Testis (tissue), 3 donors: ENCODE data around the gene ANTKMT. TPM values are rescaled to one million over a fixed set of nuclear protein-coding genes. Genes with fewer than 3 reads are reported as not detected.

Source experiments
- DNase-seq: peaks from one replicate; pipeline ENCODE4 v3.0.0-alpha.2; 2019
- H3K27ac ChIP-seq, 2 donors: fragments of 200-600 bp; sonication (generic); one replicate each; pipeline ENCODE4 v1.5.1; 2019
- H3K27me3 ChIP-seq: fragments of 200-600 bp; sonication (generic); one replicate; pipeline ENCODE4 v1.5.1; 2019
- H3K36me3 ChIP-seq: fragments of 200-600 bp; sonication (generic); one replicate; pipeline ENCODE4 v1.5.1; 2017; ENCODE audit warnings: low read depth; ENCODE audit errors: missing control alignments
- H3K4me1 ChIP-seq: fragments of 200-600 bp; sonication (generic); one replicate; pipeline ENCODE4 v1.5.1; 2019
- H3K4me3 ChIP-seq, 2 donors: fragments of 200-600 bp; sonication (generic); one replicate each; pipeline ENCODE4 v1.5.1; 2017 to 2019
- H3K9me3 ChIP-seq: fragments of 200-600 bp; sonication (generic); one replicate; pipeline ENCODE4 v1.5.1; 2017
- POLR2A ChIP-seq: fragments of 450-650 bp; IDR thresholded peaks from one replicate; pipeline ENCODE4 v1.6.1; 2017; ENCODE audit warnings: antibody characterized with exemption, mild to moderate bottlenecking, moderate library complexity
- WGBS, 2 donors: methylation state at CpG; one replicate each; pipeline ENCODE4 v1.1.5; 2018; 5-methylcytosine and 5-hydroxymethylcytosine counted together
- intact Hi-C: fragments of 100-400 bp; cut with DNase I; formaldehyde crosslinking; loops from one replicate; pipeline ENCODE4 v1.15.1; 2023; ENCODE audit warnings: low total_unique reads
- polyA plus RNA-seq: library from polyadenylated mRNA; stranded (reverse); fragments of 350-450 nt; fragmentation: Illumina TruSeq; extraction: RNeasy Lipid Tissue Mini Kit (QIAGEN cat#74804); gene quantifications from one replicate; pipeline ENCODE4 v1.2.3, GENCODE V29; 2014; ENCODE audit warnings: low read depth, low replicate concordance; ENCODE audit not compliant: insufficient read depth
- total RNA-seq, 2 donors: library from RNA; depleted of rRNA; stranded (reverse); fragments of >200 nt; gene quantifications; one replicate each; pipeline ENCODE4 v1.2.3, GENCODE V29; 2016
- TF ChIP-seq, protein P1 (sequence below), 3 experiments: fragments of 450-650 bp in 2 of 3; fragments of 200-600 bp in 1 of 3; sonication (generic) in 1 of 3; IDR thresholded peaks; one replicate each; pipeline ENCODE4 v1.5.1; 2016 to 2019; ENCODE audit warnings: antibody characterized with exemption in 3 of 3, mild to moderate bottlenecking in 2 of 3, moderate library complexity in 1 of 3

Gene ANTKMT
- total and polyA plus RNA-seq, 3 donors from 2014 or later = 68.5 to 108 (median 81.1) TPM

DNA sequence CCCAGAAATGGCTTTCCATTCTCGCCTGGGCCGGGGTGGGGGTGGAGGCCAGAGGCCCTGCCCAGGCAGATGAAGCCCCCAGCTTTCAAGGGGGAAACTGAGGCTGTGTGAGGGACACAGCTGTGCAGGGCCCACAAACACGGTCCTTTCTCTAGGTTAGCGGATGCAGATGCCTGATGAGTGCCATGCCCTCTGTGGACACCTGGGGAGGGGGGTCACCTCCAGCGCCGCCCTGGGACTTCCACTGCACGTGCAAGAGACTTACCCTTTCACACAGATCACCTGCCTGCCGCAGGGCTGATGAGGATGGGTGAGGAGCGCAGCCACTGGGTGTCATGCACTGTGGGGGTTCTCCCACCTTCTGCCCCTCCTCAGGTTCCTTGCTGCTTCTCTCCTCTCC, 2.6 kb upstream of the ANTKMT start:
- Histone ChIP-seq H3K36me3 (no peaks in the 10 kb centered on the region), H3K9me3 (no peaks in the 10 kb centered on the region), H3K4me1 (peaks cover 30% of the 10 kb centered on the region), H3K27me3 (no peaks in the 10 kb centered on the region), H3K4me3 (no peak overlapping the region), H3K27ac (no peak overlapping the region)
- 88 to 93% methylated on average over 5 to 9 of the region's 9 CpGs for WGBS, 2 donors
- no peak for DNase-seq
- no peak for TF ChIP-seq POLR2A
- TF ChIP-seq, protein P1, sequence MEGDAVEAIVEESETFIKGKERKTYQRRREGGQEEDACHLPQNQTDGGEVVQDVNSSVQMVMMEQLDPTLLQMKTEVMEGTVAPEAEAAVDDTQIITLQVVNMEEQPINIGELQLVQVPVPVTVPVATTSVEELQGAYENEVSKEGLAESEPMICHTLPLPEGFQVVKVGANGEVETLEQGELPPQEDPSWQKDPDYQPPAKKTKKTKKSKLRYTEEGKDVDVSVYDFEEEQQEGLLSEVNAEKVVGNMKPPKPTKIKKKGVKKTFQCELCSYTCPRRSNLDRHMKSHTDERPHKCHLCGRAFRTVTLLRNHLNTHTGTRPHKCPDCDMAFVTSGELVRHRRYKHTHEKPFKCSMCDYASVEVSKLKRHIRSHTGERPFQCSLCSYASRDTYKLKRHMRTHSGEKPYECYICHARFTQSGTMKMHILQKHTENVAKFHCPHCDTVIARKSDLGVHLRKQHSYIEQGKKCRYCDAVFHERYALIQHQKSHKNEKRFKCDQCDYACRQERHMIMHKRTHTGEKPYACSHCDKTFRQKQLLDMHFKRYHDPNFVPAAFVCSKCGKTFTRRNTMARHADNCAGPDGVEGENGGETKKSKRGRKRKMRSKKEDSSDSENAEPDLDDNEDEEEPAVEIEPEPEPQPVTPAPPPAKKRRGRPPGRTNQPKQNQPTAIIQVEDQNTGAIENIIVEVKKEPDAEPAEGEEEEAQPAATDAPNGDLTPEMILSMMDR (IDR thresholded peaks at IDR 0.05) = no peak
- intact Hi-C loops = no loop called here

DNA sequence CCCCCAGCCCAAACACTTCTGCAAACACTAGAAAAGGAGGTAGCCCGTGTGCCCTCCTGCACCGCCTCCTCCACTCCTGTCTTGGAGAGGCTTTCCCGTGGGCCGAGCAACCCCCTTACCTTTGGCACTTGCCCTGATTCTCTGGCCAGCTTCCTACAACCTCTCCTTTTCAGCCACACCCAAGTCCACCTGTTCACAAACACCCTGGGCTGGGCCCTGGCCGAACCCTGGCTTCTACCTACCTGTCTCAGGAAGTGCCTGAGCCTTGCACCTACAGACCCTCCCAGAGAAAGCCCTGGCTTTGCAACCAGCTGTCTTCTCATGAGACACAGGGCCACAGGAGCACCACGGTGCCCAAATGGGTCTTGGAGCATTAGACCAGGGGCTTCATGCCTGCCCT, 2.0 kb upstream of the ANTKMT start:
- H3K4me1 ChIP-seq = peaks cover 30% of the 10 kb centered on the region
- no peaks in the 10 kb centered on the region for H3K9me3 ChIP-seq
- 88 to 94% methylated on average over 6 of the region's 6 CpGs for WGBS, 2 donors
- no peak overlapping the region for H3K27ac ChIP-seq
- no peaks in the 10 kb centered on the region for H3K27me3 ChIP-seq
- intact Hi-C loops = no loop called here
- H3K4me3 ChIP-seq = no peak overlapping the region
- DNase-seq = no peak
- TF ChIP-seq, protein P1 (IDR thresholded peaks at IDR 0.05) = no peak
- no peak for TF ChIP-seq POLR2A
- no peaks in the 10 kb centered on the region for H3K36me3 ChIP-seq

DNA sequence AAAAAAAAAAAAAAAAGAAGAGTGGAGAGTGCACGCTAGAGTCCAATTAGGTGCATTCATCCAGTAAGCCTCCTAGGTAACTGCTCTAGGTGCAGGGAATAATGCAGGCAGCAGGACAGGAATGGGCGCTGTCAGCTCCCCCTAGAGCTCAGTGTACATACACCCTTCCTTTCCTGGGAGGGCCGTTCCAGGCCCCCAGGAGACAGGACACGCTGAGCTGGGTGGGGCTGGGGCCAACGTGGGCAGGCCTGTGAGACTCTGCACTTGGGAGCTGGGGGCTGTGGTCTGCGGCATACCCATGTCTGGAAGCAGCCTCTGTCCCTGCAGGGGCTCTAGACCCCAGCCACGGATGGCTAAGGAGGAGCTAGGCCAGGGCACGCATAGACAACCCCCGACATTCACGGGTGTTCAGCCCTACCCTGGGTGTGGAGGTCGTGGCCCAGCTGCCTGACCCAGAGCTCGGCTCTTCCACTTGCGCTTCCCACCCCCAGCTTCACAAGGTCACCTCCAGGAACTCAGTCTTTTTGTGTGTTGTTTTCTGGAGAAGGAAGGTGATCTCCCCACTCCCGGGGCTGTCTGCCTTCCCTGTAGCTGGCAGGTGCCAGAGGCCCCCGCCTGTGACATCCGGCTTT, 1.0 kb upstream of the ANTKMT start:
- Histone ChIP-seq H3K36me3 (no peaks in the 10 kb centered on the region), H3K27ac (peak overlapping the region in 1 of 2 donors; percentile 65), H3K9me3 (no peaks in the 10 kb centered on the region), H3K4me1 (peaks cover 23% of the 10 kb centered on the region), H3K4me3 (peak overlapping the region in 1 of 2 donors; percentile 69), H3K27me3 (no peaks in the 10 kb centered on the region)
- WGBS, 2 donors = 6 to 7% methylated on average over 7 to 16 of the region's 16 CpGs
- intact Hi-C loops = no loop called here
- DNase-seq = no peak
- TF ChIP-seq POLR2A = no peak
- TF ChIP-seq, protein P1 (IDR thresholded peaks at IDR 0.05) = no peak

DNA sequence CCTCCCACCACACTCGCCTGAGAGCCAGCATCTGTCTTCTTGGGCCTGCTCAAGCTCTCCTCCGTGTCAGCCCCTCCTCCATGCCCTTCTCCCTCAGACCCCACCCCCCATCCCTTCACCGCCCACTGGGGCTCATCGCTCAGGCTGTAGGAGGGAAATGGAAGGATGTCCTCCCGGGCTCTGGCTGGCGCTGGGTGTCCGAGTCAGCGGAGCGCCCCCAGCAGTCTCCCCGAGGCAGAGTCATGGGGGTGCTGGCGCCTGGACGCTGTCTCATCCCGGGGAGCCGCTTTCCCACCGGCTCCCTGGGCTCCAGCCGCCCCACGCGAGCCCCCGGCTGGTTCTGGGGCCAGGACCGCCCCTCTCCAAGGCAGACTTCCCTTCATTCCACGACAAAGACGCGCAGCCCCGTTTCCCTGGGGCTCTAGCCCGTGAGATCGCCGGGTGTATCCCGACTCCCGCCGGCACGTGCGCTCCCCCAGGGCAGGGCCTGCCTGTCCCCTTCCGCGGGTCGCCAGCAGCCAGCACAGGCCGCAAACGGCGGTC, 428 bp upstream of the ANTKMT start:
- TF ChIP-seq POLR2A = no peak
- TF ChIP-seq, protein P1 (IDR thresholded peaks at IDR 0.05) = no peak
- Histone ChIP-seq H3K4me3 (peak overlapping the region; percentile 69), H3K27me3 (no peaks in the 10 kb centered on the region), H3K27ac (peak overlapping the region; percentile 65 to 72), H3K4me1 (peaks cover 23% of the 10 kb centered on the region), H3K36me3 (no peaks in the 10 kb centered on the region), H3K9me3 (no peaks in the 10 kb centered on the region)
- DNase-seq = peak; percentile 57
- 0 to 1% methylated on average over 2 to 22 of the region's 38 CpGs for WGBS, 2 donors
- intact Hi-C loops = no loop called here
